CD4-positive, alpha-beta T cell treated with Interleukin-6 for 4 hours (primary cell): ENCODE data around the gene PARD3.
"Not testable (repeated sequence)": the region's sequence is repeated elsewhere in the genome, so short reads cannot be mapped to it uniquely, and the experiment has no call there.

ENCODE experiments used
- DNase-seq: peaks from one replicate; pipeline ENCODE4 v3.0.0-alpha.2; 2020; ENCODE audit warnings: mixed read lengths

The PARD3 gene

DNA sequence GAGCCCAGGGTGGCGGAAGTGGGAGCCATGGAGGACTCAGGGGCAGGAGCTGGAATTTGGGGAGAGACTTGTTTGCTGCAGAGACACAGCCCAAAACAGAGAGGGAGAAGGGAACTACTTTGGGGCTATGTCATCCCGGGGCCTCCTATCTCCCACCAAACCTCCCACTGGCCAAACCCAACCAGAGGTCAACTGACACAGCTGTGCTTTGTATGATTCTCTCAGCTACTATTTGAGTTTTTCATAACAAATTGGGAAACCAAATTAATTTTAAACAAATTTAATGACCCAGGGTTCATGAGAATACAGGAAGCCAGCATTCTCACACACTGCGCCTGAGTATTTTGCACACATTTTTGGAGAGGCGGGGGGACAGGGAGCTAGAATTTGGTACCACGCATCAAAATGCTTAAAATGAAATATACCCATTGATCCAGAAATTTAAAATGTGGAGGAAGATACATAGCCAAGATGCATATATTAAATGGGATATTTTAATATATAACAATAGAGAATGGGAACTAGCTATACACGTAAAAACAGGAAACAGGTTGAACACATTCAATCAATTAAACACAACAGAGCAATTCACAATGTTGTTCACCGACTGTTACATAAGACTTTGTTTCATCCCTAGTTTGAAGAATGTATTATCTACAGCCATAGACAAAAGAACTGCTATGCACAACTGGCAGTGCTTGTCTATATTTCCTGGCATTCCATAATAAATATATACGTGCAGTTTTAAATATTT, 105.3 kb downstream of the PARD3 start:
- no peak for DNase-seq

DNA sequence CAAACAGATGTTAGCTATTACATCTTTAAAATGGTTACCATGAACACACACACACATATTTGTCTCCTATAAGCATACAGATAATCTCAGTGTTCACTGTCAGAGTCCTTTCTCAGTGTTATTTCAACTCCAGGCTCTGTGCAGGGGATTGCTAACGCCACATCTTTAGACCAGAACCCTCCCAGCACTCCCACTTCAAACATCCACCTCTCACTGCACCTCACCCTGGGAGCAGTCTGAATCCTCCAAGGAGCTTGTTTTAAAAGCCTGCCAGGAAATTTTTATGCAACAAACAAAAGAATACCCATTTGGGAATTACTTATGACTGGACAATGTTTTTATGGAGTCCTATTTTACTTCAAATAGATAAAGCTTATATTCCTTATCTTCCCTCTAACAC, 107.4 kb downstream of the PARD3 start:
- DNase-seq: no peak

DNA sequence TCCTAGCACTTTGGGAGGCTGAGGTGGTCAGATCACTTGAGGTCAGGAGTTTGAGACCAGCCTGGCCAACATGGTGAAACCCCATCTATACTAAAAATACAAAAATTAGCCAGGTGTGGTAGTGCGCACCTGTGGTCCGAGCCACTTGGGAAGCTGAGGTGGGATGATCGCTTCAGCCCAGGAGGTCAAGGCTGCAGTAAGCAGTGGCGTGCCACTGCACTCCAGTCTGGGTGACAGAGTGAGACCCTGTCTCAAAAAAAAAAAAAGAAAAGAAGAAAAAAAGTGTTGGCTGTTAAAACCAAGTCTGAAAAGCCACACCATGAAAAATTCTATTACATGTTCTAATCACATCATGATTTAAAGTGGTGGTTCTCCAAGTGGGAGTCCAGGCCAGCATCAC, 108.1 kb downstream of the PARD3 start:
- DNase-seq: not testable (repeated sequence)

DNA sequence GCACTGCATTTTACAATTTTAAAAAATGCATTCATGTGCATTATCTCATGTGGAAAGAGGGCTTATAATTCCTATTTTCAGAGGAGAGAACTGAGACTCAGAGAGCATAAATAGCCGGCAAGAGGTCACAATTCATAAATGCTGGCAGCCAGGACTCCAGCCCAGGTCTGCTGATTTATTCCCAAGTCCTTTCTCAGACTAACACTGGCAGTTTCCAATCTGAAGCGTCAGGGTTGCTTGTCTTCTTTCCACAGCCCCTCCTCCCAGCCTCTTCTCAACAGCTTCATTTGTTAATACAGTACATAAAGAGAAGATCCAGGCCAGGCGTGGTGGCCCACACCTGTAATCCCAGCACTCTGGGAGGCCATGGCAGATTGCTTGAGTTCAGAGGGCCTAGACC, 108.9 kb downstream of the PARD3 start:
- no peak for DNase-seq

DNA sequence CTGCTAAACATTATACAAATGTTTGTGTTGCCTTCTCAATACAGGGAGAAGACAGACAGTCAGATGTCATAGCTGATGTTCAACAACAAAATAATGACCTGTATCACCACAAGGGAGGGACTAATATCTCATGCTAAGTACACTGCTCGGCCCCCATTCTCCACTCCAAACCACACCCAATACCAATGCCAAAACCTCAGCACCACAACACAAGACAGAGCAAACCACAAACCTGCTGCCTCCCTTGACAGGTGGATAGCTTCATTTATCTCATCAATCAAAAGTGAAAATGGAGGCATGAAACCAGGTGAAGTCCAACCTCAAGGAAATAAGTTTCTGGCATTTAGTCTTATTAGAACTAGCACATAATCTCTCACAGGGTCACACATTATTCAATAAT, 109.5 kb downstream of the PARD3 start:
- DNase-seq: no peak

DNA sequence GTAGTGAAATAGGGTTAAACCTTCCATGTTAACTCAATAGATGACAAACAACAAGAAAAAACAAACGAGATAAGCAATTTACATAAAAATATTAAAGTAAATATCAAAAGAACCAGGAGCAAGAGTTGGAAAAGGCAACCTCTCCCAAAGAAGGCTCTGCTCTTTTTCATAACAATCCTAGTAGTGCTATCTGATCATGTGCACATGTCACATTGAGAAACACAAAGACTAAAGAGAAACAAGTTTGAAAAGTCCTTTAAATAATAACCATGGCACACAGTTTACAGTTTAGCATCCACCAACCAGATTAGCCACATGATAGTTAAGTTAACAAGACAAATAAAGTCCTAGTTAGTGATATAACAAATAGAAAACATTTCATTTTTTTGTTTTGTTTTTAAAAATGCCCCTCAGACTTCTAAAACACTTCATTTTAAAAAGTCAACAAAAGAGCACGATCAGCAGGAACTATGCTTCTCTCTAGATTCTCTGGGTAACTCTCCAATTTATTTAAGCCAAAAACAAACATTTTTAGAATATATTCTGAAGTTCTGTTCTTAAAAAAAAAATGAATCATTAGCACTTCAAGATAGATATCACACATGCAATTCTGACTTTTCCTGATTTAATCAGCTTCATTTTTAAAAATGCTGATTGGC, 110.4 kb downstream of the PARD3 start:
- no peak for DNase-seq

DNA sequence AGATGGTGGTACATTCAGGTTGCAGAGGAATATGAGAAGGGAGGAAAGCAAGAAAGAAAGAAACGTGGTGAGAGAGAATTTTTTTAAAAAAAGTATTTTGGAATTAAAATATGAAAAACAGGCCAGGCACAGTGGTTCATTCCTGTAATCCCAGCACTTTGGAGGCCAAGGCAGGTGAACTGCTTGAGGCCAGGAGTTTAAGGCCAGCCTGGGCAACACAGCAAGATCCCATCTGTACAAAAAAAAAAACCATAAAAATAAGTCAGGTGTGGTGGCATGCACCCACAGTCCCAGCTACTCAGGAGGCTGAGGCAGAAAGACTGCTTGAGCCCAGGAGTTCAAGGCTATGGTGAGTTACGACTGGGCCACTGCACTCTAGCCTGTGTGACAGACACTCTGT, 112.1 kb downstream of the PARD3 start:
- DNase-seq: no peak

DNA sequence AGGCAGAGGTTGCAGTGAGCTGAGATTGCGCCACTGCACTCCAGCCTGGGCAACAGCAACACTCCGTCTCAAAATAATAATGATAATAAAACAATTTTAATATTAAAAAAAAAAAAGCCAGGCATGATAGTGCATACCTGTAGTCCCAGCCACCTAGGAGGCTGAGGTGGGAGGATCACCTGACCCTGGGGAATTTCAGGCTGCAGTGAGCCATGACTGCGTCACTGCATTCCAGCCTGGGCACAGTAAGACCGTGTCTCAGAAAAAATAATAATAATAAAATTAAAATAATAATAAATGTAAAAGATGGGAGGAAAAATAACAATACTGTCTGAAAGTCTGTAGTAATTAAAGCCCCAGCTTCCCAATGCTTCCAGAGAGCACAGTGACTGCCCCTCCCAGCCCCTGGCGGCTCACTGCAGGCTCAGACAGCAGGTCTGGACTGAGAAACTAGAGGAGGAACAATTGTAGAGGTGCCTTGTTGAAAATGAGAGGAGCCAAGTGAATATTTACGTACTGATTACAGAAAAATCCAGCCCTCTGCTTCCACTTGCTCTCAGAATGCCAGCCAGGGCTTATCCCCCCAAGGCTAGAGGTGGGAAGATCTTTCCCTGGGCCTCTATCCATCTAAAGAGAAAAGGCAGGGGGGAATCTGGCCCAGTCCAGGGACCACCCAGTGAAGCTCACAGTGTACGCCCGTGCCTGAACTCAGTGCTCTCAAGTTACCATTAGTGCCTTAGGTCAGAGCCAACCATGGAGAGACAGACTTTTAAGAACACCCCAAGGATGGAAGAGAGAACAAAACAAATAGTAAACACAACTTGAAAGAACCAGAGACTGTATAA, 112.8 kb downstream of the PARD3 start:
- DNase-seq: no peak

DNA sequence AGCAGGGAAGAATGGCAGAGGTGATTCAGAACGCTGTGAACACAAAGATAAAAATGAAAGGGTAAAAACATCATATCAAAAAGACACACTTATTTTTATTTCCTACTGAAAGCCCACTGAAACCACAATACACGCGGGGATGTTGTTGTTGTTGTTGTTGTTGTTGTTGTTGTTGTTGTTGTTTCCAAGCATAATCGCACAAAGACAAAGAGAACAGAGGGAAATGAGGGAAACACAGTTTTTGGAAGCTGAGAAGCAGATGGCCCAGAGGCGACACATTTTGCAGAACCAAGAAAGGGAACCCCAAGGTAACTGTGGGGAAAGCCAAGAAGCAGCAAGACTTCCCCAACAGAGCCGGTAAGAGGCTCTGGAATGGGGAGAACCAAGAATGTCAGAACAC, 113.9 kb downstream of the PARD3 start:
- no peak for DNase-seq

DNA sequence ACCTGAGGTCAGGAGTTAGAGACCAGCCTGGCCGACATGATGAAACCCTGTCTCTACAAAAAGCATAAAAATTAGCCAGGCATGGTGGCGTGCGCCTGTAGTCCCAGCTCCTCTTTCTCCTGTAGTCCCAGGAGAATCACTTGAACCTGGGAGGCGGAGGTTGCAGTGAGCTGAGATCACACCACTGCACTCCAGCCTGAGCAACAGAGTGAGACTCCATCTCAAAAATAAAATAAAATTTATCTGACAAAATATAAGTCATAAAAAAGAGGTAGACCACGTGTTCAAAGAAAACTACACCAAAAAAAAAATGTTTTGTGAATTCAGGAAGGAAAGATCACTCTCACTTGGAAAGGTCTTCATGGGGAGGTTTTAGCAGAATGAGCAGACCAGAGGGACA, 114.3 kb downstream of the PARD3 start:
- not testable (repeated sequence) for DNase-seq

DNA sequence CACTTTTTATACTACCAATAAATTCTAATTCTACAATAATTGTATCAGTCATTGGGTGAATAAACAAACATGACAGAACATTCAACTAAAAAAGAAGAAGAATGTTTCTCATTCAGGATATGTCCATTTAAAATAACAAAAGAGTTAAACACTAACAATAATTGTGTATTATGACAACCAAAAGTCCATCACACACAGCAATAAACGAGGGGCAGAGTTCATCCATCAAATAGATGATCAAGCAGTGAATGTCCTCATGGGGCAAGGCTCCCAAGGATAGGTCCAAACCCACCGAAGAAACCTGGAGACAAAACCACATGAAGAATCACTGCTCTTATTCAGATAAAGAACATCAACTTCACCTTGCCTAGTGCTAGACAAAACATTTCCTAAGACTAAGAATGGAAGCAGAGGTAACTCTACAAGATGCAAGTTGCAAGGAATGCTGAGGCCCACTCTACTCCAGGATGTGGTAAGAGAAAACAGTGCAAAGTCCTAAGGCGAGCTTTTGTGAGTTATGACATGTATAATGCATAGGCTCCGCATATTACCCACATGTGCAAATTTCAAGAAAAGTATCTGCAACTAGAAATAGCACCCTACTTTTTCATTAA, 115.1 kb downstream of the PARD3 start:
- DNase-seq: no peak

DNA sequence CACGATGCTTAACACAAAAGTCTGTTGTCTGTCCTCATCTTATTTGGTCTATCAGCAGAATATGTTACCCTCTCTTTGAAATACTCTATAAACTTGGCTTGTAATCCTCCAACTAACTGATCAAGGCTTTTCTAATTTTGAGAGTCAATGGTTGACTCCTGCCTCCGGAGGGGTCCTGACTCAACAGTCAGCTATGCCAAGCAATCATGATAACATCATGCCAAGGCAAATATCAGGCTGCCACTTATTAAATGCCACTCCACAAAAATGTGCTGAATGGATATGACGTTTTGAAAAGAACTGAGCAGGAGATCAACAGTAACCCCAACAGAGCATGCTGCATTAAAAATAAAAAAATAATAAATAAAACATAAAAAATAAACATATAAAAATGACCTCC, 116.1 kb downstream of the PARD3 start:
- DNase-seq: no peak

DNA sequence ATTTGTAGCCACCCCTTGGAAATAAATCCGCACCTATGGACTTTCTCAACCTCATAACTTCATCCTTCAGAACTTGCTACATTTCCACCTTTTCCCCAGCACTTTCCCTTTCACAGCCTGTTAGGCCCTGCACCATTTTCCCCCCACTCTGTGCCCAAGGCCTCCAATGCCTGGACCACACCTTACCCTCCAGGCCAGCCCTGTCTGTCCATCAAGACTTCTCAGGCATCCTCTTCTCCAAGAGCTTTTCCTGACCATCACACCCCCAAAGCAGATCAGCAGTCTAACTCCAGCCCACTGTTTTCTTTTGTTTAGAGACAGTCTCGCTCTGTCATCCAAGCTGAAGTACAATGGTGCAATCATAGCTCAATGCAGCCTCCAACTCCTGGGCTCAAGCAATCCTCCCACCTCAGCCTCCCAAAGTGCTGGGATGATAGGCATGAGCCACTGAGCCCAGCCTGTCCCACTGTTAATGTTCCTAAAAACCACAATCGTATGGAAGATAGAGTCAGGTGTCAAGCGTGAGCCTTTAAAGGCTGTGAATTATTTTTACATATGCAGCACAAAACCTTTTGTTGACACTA, 116.8 kb downstream of the PARD3 start:
- no peak for DNase-seq

DNA sequence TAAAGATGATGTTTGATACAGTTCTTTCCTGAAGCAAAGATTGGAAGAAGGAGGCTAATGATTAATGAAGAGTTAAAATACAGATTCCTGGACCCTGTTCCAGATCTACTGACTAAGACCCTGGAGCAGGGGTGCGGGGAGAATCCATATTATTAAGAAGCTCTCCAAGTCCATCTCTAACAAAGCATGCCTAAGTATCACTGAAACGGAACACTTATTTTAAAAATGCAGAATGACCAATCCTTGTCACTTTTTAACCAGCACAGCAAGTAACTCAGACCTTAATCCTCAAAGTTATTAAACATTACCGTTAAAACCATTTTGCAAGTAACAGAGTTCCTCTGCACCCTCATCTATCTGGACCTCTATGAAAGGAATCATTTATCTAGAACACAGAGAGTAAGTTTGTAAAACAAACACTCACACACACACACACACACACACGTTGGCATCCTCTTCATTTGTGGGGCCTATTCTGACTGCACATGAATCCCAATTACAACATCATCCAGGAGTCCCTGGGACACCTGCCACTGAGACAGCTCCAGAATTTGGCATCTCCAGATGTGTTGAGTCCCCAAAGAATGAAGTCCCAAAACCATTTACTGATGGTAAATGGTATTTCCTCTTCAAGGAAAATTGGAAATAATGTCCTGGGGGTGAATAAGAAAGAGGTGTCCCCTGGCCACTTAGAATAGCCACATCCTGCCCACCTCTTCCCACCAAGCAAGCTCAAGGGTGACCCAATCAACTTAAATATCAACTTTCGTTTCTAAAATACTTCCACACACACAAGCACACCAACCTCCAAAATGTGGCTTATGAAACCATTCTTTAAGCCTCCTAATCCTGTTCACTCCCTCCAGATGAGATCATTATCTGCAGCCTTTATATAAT, 117.5 kb downstream of the PARD3 start:
- no peak for DNase-seq

DNA sequence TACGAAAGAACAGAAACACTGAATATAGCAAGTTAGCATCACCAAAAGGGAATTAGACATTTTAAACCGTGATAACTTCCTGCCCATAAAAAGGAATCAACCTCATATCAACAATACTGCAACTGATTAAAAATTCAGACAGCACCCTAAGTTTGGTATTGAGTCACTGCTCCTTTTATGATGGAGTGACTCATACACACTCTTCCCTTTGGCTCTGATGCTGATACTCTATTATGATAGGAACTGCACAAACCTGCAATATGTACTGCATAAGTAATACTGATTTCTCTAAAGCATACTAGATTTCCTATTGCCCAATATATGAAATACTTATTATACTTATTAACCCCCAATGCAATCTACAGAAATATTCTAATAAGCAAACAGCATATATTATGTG, 118.7 kb downstream of the PARD3 start:
- no peak for DNase-seq

DNA sequence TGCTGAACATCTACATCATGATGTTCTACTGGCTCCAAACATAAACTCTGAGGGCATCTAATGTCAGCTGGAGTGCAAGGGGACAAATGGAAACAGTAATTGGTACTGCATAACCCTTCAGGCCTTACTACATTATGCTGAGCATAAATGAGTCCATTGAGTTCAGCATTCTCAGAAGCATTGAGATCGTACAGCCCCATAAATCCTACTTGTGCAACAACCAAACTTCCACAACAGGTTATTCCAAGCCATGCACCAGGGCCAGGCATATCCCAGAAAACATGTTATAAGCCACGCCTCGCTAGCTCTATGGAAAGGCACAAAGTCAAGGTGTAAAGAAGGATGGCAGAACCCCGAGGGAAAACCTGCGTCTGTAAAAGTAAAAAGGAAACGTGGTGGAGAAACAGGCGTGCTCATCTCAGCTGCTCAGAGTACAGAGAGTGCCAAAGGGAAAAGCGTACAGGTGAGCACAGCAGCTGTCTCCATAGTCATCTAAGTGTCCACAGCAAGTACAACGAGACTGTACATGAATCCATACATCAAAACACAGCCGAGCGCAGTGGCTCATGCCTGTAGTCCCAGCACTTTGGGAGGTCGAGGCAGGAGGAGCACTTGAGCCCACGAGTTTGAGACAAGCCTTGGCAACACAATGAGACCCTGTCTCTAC, 124.6 kb downstream of the PARD3 start:
- DNase-seq: no peak

DNA sequence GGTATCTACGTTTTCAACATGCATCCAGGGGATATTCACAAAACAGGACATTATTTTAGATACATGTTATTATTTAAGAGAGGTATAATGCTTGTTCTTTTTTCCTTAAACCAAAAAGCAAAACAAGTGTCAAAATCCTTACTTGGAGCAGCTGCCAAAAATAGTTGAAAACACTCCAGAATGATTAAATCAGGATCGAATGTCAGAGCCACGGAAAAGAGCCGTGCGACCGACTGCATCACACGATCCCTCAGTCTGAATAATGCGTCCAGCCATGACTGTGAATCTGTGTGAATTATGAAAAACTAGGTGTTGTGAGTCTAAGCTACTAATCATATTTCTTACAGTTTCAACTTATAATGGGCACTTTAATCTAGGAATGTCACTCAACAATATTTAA, 126.0 kb downstream of the PARD3 start:
- no peak for DNase-seq

DNA sequence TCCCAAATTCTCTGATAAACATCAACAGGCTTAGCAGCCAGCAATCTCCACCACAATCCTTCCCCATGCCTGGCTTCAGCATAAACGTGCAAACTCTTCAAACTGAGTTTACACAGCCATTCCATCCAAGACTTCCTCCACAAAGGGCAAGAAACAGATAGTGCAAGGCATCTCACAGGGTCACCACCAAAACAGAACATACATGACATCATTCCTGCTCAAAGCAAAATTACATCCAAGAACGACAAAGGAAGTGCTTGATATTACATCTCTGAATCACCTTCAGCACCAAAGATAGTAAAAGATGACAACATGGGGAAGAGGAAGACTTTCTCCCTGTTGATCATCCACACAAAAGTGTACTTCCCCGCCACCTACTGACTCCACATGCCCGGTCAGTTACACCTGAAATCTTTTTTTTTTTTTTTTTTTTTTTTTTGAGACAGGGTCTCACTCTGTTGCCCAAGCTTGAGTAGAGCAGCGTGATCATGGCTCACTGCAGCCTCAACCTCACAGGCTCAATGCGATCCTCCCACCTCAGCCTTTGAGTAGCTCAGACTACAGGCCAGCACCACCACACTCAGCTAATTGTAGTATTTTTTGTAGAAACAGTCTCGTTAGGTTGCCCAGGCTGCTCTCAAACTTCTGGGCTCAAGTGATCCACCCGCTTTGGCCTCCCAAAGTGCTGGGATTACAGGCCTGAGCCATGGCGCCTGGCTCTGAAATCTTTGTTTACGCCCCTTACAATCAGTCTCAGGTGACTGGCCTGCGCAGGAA, 127.5 kb downstream of the PARD3 start:
- DNase-seq: no peak

DNA sequence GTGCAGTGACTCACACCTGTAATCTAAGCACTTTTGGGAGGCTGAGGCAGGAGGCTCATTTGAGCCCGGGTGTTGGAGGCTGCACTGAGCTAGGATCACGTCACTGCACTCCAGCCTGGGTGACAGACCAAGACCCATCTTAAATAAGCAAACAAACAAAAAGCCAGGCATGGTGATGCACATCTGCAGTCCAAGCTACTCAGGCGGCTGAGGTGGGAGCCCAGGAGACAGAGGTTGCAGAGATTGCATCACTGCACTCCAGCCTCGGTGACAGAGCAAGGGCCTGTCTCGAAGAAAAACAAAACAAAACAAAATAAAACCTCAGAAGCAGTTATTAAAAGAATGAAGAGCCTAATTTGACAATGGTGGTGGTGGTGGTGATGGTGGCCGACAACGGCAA, 132.5 kb downstream of the PARD3 start:
- no peak for DNase-seq

DNA sequence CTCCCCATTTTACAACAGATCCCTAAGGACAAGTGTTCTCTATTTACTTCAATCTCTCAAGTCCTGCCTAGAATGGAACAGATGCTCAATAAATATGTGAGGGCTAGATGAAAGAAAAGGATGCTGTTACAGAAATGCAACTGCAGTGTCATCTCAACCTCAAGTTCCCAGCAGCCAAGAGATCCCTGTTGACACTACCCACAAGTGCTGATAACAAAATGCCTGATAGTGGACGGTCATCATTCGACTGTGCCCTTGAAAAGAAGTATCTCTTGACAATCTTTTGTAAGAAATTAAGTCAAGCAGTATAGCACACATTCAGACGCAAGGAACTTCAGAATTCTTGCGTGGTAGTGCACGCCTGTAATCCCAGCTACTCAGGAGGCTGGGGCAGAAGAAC, 133.2 kb downstream of the PARD3 start:
- DNase-seq: no peak

DNA sequence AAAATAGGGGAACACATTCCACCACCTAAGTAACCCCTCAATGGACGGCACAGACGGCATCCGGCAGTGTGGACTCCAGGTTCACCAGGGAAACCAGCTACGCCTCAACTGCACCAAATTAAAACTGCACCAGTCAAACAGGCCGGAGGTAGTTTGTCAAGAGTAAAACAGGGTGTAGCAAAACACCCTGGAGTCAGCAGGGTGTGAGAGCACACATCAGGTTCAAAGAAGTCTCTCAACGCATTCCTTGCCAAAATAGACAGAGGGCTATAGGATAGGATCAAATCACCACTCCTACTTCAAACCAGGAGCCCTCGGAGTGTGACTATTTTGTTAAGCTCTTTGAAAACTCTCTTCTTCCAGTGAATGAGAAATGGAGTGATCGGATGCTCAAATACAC, 135.9 kb downstream of the PARD3 start:
- DNase-seq: no peak
